Amniotic stem cell (primary cell): ENCODE measurements around the gene RAB12.
"Not testable (repeated sequence)": the region's sequence is repeated elsewhere in the genome, so short reads cannot be mapped to it uniquely, and the experiment has no call there.

Source experiments
- DNase-seq: peaks from one replicate; lab custom pipeline; 2025; lab: John Stamatoyannopoulos, UW

RAB12 gene, protein sequence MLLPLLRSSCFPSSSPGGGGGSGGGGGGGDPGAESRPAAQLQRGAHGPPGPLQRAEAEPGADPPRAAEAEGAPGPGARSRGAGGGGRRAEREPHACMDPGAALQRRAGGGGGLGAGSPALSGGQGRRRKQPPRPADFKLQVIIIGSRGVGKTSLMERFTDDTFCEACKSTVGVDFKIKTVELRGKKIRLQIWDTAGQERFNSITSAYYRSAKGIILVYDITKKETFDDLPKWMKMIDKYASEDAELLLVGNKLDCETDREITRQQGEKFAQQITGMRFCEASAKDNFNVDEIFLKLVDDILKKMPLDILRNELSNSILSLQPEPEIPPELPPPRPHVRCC

DNA sequence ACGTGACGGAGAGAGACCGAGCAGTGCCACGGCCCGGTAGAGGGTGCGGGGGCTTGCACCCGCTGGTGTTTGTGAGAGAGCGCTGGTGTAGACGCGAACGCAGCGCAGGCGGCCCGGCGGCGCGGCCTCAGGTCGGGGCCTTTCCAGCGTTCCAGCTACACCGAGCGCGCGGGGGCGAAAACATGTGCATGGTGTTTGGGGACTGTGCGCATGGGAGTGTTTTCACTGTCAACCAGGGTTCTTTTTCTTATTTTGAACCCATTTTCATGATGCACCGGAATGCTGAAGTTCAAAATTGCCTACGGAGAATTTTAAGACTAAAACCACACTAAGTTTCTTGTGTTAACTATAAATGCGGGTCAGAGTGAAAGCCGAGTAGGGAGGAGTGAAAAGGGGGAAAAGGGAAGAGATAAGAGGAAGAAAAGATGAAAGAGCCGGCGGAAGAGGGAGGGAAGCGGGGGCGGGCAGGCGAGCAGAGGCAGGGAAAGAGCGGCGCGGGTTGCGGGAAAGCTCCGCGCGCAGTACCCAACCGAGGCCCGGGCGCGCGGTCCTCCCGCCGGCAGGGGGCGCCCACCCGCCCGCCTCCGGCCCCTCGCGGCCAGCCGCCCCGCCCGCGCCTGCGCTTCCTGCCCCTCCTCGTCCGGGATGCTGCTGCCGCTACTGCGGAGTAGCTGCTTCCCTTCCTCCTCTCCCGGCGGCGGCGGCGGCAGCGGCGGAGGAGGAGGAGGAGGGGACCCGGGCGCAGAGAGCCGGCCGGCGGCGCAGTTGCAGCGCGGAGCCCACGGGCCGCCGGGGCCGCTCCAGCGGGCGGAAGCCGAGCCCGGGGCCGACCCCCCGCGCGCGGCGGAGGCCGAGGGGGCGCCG lies at the start of gene RAB12:
TSS of gene RAB12 (plus strand) at position 643 of the 864 bp plus-strand sequence. CDS start at position 646, 3 bp downstream.
- peak; percentile 33 for DNase-seq

DNA sequence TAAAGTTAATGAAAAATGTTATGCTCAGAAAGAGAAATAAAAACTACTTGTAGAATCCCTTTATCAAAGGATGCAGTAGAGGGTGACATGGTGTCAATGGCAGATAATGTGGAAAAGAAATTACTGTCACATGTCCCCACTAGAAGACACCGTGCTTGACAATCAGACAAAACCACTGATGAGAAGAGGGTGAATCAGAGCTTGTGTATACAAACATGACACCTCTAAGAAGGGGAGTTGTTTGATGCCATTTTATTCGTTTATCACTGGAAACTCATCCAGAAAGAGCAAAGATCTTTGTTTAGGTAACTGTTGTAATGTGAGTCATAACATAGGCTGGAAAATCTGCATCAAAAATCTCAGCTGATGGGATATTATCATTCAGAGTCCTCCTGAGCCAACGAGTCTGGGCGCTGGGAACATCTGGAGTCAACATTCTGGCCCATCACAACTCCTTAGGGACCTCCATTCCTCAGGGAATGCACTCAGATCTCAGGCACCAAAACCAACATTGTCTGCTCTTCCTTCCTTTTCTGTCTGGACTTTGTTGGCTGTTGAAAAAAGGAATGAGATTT lies 49.5 kb upstream of the RAB12 start:
- DNase-seq: no peak

GRCh38 chr18:8561123-8561910 lies 47.9 kb upstream of the RAB12 start:
- DNase-seq: no peak

- no peak for DNase-seq
These were observed 47.2 kb upstream of the RAB12 start for GRCh38 chr18:8562070-8562469.

GRCh38 chr18:8562919-8563318 lies 46.3 kb upstream of the RAB12 start:
- no peak for DNase-seq

GRCh38 chr18:8571399-8571798 lies 37.8 kb upstream of the RAB12 start:
- DNase-seq: no peak

DNA sequence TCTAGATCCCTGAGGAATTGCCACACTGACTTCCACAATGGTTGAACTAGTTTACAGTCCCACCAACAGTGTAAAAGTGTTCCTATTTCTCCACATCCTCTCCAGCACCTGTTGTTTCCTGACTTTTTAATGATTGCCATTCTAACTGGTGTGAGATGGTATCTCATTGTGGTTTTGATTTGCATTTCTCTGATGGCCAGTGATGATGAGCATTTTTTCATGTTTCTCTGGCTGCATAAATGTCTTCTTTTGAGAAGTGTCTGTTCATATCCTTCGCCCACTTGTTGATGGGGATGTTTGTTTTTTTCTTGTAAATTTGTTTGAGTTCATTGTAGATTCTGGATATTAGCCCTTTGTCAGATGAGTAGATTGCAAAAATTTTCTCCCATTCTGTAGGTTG lies 35.5 kb upstream of the RAB12 start:
- DNase-seq: not testable (repeated sequence)

DNA sequence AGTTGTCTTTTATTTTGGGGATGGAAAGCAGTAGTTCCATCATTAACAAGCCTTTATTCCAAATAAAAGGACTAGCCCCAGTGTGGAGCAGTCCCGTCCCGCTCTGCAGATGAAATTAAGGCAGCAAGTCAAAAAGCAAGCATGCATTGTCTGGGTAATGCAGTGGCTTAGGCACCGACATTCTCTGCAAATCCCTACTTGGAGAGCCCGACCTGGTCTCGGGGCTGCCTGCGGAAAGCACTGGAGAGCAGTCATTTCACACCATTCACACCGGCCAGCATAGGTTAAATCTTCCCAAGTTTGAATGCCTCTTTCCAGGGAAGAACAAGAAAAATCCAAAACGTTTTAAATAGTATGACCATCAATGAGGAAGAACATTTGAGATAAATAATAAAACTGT lies 24.4 kb upstream of the RAB12 start:
- no peak for DNase-seq

- no peak for DNase-seq
These were observed 22.3 kb upstream of the RAB12 start for GRCh38 chr18:8586941-8587340.

GRCh38 chr18:8595445-8595844 lies 13.8 kb upstream of the RAB12 start:
- DNase-seq: no peak

DNA sequence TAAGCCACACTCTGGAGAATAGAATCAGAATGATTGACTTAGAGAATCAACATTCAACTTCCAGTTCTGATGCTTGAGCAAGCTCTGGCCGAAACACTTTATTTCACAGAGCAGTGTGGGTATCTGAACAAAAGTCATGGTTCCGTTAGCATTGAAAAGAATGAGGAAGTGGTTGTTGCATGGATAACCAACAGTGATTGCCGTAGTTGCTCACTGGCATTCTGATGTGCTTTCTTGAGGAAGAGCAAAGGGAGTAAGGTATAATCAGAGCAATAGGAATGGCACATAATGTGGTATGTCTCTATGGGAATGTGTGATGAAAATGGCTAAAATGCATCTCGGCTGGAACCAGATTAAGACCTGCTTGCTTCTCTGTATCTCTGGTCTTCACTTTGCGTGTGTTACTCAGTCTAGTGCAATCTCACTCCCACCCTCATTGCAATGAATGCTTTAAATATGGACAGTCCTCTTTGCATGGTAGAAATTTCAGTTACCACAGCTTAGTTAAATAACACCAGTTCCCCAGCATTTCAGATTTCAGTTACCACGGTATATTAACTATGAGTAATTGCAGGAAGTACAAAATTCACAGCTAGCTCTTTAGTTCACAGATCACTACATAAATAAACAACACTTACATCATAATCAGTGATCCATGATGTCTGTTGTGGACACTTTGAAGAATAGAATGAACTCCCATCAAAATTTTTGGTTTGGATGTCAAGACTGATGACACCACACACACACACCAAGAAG lies 7.8 kb upstream of the RAB12 start:
- no peak for DNase-seq

DNA sequence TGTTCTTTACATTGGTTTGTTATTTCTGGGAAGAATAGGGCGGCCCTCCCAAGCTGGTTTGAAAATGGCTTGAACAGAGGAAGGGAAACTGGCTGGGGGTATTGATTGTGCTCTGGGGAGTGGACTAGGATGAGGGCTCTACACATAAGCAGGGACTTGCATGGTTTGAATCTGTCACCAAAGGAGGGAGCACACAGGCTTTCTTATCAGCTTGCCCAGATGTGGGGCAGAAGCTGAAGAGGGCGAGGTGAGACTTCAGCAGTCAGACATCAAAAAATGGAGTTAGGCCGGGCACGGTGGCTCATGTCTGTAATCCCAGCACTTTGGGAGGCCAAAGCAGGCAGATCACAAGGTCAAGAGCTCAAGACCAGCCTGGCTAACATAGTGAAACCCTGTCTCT lies 7.2 kb upstream of the RAB12 start:
- no peak for DNase-seq

DNA sequence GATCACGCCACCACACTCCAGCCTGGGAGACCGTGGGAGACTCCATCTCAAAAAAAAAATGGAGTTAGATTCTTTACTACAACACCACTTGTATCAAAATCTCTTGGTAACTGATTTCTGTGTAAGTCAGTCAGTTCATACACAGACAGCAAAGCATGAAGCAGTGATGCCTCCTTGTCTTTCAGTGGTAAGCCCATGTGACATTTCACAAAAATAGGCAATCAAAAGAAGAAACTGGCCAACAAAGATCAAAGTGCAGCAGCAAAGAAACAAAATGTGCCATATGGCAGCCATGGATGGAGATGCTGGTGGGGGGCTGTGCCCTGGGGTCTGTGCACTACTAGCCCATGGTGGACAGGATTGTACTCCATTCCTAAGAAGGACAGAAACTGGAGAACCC lies 6.7 kb upstream of the RAB12 start:
- no peak for DNase-seq

DNA sequence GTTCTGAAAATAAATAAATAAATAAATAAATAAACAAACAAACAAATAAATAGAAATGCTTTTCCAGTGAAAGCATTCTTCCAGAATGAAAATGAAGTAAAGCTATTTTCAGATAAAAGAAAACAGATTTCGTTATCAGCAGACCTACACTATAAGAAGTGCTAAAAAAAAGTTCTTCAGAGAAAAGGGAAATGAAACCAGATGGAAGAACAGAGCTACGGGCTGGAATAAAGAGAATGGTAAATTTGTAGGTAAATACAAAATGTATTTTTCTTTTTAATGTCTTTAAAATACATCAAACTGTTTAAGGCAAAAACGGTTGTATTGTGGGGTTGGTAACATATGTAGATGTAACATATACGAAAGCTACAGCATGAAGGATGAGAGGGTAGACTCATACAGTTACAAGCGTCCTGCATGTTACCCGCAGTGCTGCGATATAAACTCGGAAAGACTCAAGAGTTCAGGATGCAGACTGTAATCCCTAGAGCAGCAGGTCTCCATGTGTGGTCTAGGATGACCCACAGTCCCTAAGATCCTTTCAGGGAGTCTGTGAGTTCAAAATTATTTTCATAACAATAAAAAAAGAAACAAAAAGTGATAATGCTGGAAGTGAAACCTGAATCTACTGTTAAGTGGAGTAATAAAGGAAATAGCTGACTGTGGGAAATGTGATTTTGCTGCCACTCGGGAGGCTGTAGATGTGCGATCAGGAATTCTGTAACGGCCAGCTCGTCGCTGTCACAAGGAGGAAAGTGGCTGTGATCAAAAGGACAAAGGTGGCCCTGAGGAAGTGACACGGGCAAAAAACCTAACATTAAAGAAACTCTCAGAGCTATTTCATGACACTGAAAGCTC lies 5.3 kb upstream of the RAB12 start:
- no peak for DNase-seq

- no peak for DNase-seq
These were observed 3.3 kb upstream of the RAB12 start for GRCh38 chr18:8605974-8606373.

DNA sequence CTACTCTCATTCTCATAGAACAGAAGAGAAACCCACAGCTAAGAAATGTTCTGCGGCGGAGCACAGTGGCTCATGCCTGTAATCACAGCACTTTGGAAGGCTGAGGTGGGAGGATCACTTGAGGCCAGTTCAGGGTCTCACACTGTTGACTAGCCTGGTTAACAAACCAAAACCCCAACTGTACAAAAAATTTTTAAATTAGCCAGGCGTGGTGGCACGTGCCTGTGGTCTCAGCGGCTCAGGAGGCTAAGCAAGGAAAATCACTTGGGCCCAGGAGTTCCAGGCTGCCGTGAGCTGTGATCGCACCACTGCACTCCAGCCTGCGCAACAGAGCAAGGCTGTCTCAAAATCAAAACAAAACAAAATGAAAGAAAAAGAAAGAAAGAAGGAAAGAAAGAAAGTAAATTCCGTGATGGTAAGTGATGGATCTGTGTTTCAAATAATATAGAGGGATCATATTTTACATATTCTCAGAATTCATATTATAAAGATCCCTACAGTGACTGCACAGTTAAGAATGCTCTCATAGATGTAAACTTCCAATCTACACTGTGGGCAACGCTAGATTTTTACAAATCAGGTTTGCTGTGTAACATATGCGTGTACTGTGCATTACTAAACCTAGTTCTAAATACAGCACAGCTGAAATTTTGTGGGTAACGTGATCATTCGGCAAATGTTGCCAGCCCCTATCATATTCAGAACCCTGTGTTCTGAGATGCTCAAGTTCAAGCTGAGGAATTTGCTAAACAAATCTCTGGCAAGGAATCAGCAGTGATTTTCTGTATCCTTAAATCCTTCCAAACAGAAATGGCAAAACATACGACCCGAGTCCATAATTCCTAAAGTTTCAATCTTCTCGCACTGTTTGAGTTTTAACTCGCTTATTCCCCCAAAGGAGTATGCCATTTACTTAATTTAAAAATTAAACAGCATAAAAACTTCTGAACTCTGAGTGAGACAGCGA lies 1.2 kb upstream of the RAB12 start:
- DNase-seq: no peak

DNA sequence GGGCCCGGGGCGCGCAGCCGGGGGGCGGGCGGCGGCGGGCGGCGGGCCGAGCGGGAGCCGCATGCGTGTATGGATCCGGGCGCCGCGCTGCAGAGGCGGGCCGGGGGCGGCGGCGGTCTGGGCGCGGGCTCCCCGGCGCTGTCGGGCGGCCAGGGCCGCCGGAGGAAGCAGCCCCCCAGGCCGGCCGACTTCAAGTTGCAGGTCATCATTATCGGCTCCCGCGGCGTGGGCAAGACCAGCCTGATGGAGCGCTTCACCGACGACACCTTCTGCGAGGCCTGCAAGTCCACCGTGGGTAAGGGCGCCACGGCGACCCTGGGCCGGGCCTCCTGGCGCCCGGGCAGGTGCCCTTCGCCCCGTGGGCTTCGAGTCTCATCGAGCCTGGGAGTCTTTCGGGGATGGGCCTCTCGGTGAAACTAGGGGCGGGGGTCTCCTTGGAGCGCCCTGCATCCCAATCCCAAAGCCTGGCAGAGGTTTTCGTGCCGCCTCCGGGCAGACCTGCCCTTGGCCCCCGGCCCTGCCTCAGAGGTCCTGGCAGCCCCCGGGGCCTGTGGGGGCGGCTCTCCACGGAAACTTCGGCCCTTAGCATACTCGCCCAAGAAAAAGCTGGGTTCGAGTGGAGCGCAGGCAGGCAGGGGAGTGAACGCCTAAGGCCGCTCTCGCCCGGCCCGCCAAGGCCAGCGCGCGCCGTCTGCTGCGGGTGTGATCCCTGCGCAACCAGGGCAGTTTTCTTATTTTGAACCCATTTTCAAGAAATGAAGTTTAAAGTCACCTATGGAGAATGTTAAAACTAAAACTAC lies 622 bp downstream of the RAB12 start:
- no peak for DNase-seq

- DNase-seq: no peak
These were observed 1.2 kb downstream of the RAB12 start for GRCh38 chr18:8610459-8610851.
